Esophagus muscularis mucosa (tissue), 4 donors: ENCODE results near the gene RTTN. TPM values are rescaled to one million over a fixed set of nuclear protein-coding genes. Genes with fewer than 3 reads are reported as not detected.

Source experiments
- DNase-seq: peaks from one replicate; pipeline ENCODE4 v3.0.0-alpha.2; 2017; ENCODE audit errors: extremely low spot score
- H3K27ac ChIP-seq, 4 donors: fragments of 200-600 bp; sonication (generic); replicated peaks in 1 of 4; 1 replicate in 3 of 4; 2 replicates in 1 of 4; pipeline ENCODE4 v1.5.1; 2016 to 2019; ENCODE audit warnings: mild to moderate bottlenecking in 1 of 4
- H3K27me3 ChIP-seq, 4 donors: fragments of 200-600 bp; sonication (generic); one replicate each; pipeline versions ENCODE4 v1.5.1 to v1.6.0; 2016 to 2019
- H3K36me3 ChIP-seq, 4 donors: fragments of 200-600 bp; sonication (generic); one replicate each; pipeline ENCODE4 v1.5.1; 2016 to 2019
- H3K4me1 ChIP-seq, 4 donors: fragments of 200-600 bp; sonication (generic); one replicate each; pipeline ENCODE4 v1.5.1; 2016 to 2019
- H3K4me3 ChIP-seq, 4 donors: fragments of 200-600 bp; sonication (generic); 1 replicate in 2 of 4; 2 replicates in 2 of 4; pipeline ENCODE4 v1.5.1; 2016 to 2019; ENCODE audit warnings: mild to moderate bottlenecking in 4 of 4, moderate library complexity in 1 of 4
- H3K9me3 ChIP-seq, 4 donors: fragments of 200-600 bp; sonication (generic); 1 replicate in 3 of 4; 2 replicates in 1 of 4; pipeline ENCODE4 v1.5.1; 2016 to 2019
- EP300 ChIP-seq: sonication (generic); formaldehyde crosslinking; IDR thresholded peaks from one replicate; pipeline ENCODE4 v1.6.1; 2017; ENCODE audit warnings: antibody characterized with exemption
- POLR2A ChIP-seq: fragments of 450-650 bp; IDR thresholded peaks from one replicate; pipeline ENCODE4 v1.6.1; 2017; ENCODE audit warnings: antibody characterized with exemption, moderate library complexity, mild to moderate bottlenecking, low read depth
- POLR2AphosphoS5 ChIP-seq, 2 donors: sonication (generic); formaldehyde crosslinking; IDR thresholded peaks; one replicate each; pipeline ENCODE4 v1.6.1; 2017; ENCODE audit warnings: antibody characterized with exemption in 2 of 2
- WGBS: methylation state at CpG from one replicate; pipeline ENCODE4 v1.1.5; 2018; 5-methylcytosine and 5-hydroxymethylcytosine counted together
- intact Hi-C: fragments of 100-400 bp; cut with DNase I; formaldehyde crosslinking; loops from one replicate; pipeline ENCODE4 v1.15.1; 2023
- total RNA-seq, 4 donors: library from RNA; depleted of rRNA; stranded (reverse); fragments of >200 nt; gene quantifications; one replicate each; pipeline versions ENCODE4 v1.1.0 to v1.2.1, GENCODE V29; 2016
- TF ChIP-seq, protein P1 (sequence below), 3 experiments: fragments of 200-600 bp in 2 of 3; fragments of 450-650 bp in 1 of 3; sonication (generic) in 2 of 3; IDR thresholded peaks; one replicate each; pipeline ENCODE4 v1.5.1; 2017 to 2019; ENCODE audit warnings: antibody characterized with exemption in 3 of 3, mild to moderate bottlenecking in 2 of 3, moderate library complexity in 1 of 3

RTTN gene
- total RNA-seq, 4 donors from 2014 or later, result 6.7 to 18.7 (median 7.3) TPM

DNA sequence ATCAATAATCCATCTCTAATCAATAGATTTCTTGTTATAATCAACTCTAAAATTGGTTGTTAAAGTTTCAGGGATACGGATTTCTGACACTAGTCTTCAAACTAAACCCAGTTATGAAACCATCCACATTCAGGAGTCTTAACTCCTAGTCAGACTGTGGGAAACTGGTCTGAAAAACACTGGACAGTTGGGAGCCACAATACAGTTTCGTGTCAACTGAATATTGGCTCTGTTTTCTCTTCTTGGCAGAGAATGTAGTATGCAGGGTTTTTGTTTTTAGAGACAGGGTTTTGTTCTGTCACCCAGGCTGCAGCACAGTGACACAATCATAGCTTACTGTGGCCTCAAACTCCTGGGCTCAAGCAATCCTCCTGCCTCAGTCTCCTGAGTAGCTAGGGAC, 123.1 kb downstream of the RTTN start:
- WGBS, result 92% methylated on average over 2 of the region's 2 CpGs
- H3K4me1 ChIP-seq, result no peaks in the 10 kb centered on the region
- H3K27ac ChIP-seq, result no peak overlapping the region
- no peak overlapping the region for H3K4me3 ChIP-seq
- TF ChIP-seq, protein P1, sequence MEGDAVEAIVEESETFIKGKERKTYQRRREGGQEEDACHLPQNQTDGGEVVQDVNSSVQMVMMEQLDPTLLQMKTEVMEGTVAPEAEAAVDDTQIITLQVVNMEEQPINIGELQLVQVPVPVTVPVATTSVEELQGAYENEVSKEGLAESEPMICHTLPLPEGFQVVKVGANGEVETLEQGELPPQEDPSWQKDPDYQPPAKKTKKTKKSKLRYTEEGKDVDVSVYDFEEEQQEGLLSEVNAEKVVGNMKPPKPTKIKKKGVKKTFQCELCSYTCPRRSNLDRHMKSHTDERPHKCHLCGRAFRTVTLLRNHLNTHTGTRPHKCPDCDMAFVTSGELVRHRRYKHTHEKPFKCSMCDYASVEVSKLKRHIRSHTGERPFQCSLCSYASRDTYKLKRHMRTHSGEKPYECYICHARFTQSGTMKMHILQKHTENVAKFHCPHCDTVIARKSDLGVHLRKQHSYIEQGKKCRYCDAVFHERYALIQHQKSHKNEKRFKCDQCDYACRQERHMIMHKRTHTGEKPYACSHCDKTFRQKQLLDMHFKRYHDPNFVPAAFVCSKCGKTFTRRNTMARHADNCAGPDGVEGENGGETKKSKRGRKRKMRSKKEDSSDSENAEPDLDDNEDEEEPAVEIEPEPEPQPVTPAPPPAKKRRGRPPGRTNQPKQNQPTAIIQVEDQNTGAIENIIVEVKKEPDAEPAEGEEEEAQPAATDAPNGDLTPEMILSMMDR (IDR thresholded peaks at IDR 0.05), result no peak
- TF ChIP-seq POLR2A (no peak), POLR2AphosphoS5 (IDR thresholded peaks at IDR 0.05) (no peak), EP300 (no peak)
- no peaks in the 10 kb centered on the region for H3K27me3 ChIP-seq
- peaks cover 0 to 14% (median 8%) of the 10 kb centered on the region in 4 donors for H3K36me3 ChIP-seq
- no peak for DNase-seq
- intact Hi-C loops, result no loop called here
- no peaks in the 10 kb centered on the region for H3K9me3 ChIP-seq

DNA sequence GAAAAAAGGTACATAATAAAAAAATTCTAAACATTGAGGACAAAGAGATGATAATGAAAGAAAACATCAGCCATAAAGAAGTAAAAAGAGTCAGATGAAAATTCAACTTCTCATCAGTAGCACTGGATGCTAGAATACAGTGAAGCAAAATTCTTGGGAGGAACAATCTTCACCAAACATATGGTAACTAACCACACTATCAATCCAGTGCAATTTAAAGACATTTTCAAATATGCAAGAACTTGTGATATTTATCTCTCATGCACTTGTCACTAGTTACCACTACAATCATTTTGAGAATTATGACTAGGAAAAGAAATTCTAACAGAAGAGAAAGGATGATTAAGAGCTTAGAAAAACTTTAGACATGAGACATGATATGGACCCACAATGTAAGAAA, 127.4 kb downstream of the RTTN start:
- intact Hi-C loops, result no loop called here

DNA sequence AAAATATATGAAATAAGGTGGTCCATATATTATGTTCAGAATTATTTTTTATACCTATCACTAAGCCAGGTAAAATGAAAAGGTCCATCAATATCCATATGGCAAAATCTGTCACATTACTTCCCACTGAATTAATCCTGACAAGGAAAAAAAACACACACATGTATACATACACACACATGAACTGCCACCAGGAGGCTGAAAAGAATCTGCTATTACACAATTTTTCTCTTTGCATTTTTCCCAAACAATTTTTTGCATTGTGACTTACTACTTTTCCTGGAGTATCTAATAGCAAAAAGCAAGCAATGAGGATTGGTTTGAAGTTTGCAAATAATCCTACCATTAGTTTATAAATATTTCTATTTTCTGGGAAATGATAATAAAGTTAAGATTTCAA, 129.6 kb downstream of the RTTN start:
- no peak for DNase-seq
- intact Hi-C loops, result no loop called here
- Histone ChIP-seq H3K4me3 (no peak overlapping the region), H3K4me1 (no peaks in the 10 kb centered on the region), H3K27ac (no peak overlapping the region), H3K36me3 (peaks cover 0 to 8% (median 0%) of the 10 kb centered on the region in 4 donors), H3K27me3 (no peaks in the 10 kb centered on the region), H3K9me3 (no peaks in the 10 kb centered on the region)
- no peak for TF ChIP-seq POLR2AphosphoS5 (IDR thresholded peaks at IDR 0.05)
- TF ChIP-seq, protein P1 (IDR thresholded peaks at IDR 0.05), result no peak

More for the DNA sequence above, 127.4 kb downstream of the RTTN start:
- Histone ChIP-seq H3K36me3 (peaks cover 0 to 15% (median 6%) of the 10 kb centered on the region in 4 donors), H3K27ac (no peak overlapping the region), H3K27me3 (no peaks in the 10 kb centered on the region), H3K4me1 (no peaks in the 10 kb centered on the region), H3K4me3 (no peak overlapping the region), H3K9me3 (no peaks in the 10 kb centered on the region)
- no peak for DNase-seq
- TF ChIP-seq, protein P1 (IDR thresholded peaks at IDR 0.05), result no peak
- no peak for TF ChIP-seq EP300
- no peak for TF ChIP-seq POLR2AphosphoS5 (IDR thresholded peaks at IDR 0.05)
- no peak for TF ChIP-seq POLR2A

DNA sequence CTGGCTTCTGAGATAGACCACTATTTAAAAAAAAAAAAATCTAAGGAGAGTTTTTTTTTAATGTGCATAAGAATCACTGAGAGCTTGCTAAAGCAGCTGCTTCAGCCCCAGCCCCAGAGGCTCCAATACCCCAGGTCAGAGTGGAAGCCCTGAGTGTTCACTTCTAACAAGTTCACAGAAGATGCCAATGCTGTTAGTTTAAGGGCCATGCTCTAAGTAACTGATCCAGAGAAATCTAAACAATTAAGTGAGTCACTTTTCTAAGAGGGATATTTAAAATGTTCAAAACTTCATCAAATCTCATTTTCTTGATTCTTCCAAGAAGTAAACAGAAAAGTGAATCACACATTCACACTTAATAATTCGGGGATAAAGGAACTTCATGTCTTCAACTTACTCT, 131.4 kb downstream of the RTTN start:
- 80% methylated on average over 1 of the region's 1 CpG for WGBS
- intact Hi-C loops, result no loop called here
- H3K9me3 ChIP-seq, result no peaks in the 10 kb centered on the region
- H3K4me3 ChIP-seq, result no peak overlapping the region
- no peaks in the 10 kb centered on the region for H3K27me3 ChIP-seq
- no peak overlapping the region for H3K27ac ChIP-seq
- TF ChIP-seq POLR2A, result no peak
- TF ChIP-seq EP300, result no peak
- TF ChIP-seq, protein P1 (IDR thresholded peaks at IDR 0.05), result no peak
- H3K4me1 ChIP-seq, result no peaks in the 10 kb centered on the region
- no peak for DNase-seq
- peaks cover 0 to 4% (median 0%) of the 10 kb centered on the region in 4 donors for H3K36me3 ChIP-seq

DNA sequence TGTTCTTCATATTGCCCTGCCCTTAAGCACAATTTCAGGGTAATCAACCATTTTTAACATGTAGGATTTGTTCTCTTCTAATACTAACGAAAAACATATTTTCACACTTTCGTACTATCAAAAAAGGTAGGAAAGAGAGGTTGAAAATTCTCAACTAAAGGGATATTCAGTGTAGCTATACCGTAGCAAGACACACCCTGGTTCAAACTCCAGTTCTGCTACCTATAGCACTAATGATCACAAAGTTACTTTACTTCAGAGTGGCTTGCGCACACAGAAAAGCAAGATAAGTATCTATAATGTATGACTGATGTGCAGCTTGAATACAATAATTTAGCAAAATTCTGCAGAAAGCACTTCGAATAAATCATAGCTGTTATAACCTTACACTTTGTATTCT, 132.1 kb downstream of the RTTN start:
- H3K4me3 ChIP-seq, result no peak overlapping the region
- intact Hi-C loops, result no loop called here
- WGBS, result 95% methylated on average over 5 of the region's 5 CpGs

More for the DNA sequence above, 132.1 kb downstream of the RTTN start:
- TF ChIP-seq, protein P1 (IDR thresholded peaks at IDR 0.05), result no peak
- no peak for TF ChIP-seq EP300
- no peak for TF ChIP-seq POLR2AphosphoS5 (IDR thresholded peaks at IDR 0.05)
- no peak for TF ChIP-seq POLR2A
- Histone ChIP-seq H3K27me3 (no peaks in the 10 kb centered on the region), H3K36me3 (peaks cover 0 to 4% (median 0%) of the 10 kb centered on the region in 4 donors), H3K4me1 (no peaks in the 10 kb centered on the region), H3K27ac (no peak overlapping the region), H3K9me3 (no peaks in the 10 kb centered on the region)
- DNase-seq, result no peak
